Inflammatory macrophage treated with lipopolysaccharide for 4 hours (primary cell): ENCODE measurements around the gene F11.
"Not testable (repeated sequence)": the region's sequence is repeated elsewhere in the genome, so short reads cannot be mapped to it uniquely, and the experiment has no call there.

Experiments
- DNase-seq: peaks from one replicate; pipeline ENCODE4 v3.0.0-alpha.2; 2020

F11 gene

GRCh38 chr4:186265683-186266652 is at the start of gene F11:
F11 (plus strand) TSS chr4:186266189; CDS start chr4:186267137, 948 bp downstream.
- no peak for DNase-seq

- no peak for DNase-seq
Measured at GRCh38 chr4:186216465-186217024, 49.4 kb upstream of the F11 start.

DNA sequence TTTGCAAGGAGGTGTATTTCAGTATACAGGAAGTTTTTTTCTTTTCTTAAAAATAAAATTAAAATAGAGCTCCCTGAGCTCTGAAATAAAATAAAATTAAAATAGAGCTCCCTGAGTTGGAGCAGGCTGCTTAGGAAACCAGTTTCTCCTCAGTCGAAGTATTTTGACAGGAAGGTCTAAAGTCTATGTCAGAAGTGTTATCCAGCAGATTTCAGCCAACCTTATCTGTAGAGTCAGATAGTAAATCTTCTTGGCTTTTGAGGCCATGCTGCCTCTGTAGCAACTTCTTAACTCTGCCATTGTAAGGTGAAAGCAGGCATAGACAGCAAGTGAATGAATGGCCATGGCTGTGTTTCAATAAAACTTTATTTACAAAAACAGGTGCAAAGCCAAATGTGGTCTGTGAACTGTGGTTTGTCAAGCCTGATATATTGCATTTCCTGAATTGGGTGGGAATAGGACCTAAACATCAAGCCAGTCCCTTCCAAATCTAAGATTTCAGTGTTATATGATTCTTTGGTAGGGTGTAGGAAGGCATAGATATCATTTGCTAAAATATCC is 48.2 kb upstream of the F11 start:
- no peak for DNase-seq

DNA sequence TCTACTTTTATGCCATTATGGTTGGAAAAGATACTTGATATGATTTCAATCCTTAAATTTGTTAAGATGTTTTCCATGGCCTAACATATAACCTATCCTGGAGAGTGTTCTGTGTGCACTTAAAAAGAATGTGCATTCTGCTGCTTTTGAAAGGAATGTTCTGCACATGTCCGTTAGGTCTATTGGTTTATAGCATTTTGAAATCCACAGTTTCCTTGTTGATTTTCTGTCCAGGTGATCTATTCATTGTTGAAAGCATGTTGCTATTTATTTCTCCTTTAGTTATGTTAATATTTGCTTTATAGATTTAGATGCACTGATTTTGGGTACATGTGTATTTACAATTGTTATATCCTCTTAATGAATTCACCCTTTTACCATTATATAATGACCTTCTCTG is 44.4 kb upstream of the F11 start:
- DNase-seq = no peak

DNA sequence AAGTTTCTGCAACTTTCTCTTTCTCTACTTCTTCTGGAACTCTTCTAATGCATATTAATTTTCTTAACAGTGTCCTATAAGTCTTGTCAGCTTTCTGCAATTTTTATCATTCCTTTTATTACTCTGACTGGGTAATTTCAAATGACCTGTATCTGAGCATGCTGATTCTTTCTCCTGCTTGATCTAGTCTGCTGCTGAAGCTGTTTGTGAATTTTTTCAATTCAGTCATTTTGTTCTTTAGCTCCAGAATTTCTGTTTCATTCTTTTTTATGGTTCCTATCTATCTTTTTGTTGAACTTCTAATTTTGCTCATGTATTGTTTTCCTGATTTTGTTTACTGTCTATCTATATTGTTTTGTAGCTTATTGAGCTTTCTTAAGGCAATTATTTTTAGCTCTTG is 40.1 kb upstream of the F11 start:
- DNase-seq = no peak

DNA sequence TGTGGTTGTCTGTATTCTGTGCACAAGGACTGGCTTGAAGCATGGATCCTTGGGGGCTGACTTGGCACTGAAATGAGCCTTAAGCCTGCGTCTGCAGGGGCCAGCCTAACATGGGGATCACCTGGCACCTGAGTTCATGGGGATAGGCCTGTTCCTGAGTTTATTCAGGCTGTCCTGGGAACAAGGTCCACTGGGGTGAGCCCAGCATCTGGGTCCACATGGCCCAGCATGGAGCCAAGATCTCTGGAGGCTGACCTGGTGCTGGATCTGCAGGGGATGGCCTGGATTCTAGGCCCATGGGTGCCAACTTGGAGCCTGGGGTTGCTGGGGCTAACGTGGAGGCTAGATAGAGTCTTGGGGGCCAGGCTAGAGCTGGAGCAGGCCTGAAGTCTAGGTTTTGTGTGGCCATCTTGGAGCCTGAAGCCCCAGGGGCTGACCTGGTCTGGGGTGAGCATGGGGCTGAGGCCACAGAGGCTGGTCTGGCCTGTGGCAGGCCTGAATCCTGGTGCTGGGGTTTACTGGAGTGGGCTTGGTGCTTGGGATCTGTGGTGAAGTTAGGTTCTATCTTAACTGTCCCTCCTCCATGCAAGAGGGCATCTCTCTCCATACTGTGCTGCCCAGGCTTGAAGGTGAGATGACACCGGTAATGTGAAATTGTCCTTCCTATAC is 39.3 kb upstream of the F11 start:
- no peak for DNase-seq

DNA sequence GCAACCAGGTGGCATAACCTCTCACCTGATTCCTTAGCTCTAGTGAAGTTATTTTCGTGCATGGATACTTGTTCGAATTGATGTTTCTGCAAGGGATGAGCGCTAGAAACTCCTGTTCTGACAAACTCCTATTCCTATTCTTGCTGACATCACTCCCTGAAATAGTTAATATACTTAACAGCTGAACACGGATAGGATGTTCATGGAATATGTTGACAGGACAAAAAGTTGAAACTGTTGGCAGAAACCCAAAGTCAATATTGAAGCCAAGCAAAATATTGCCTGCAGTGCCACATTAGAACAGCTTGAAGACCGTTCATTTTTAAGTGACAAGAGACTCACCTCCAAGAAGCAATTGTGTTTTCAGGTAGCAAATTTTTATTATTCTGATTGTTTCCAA is 38.8 kb upstream of the F11 start, which contains the start of gene KLKB1:
Gene KLKB1, plus strand, starts transcription at position 287 of the 400 bp plus-strand sequence. CDS start 689 bp downstream, outside the sequence.
- DNase-seq = no peak

- no peak for DNase-seq
Measured at GRCh38 chr4:186227744-186228513, 38.1 kb upstream of the F11 start.

DNA sequence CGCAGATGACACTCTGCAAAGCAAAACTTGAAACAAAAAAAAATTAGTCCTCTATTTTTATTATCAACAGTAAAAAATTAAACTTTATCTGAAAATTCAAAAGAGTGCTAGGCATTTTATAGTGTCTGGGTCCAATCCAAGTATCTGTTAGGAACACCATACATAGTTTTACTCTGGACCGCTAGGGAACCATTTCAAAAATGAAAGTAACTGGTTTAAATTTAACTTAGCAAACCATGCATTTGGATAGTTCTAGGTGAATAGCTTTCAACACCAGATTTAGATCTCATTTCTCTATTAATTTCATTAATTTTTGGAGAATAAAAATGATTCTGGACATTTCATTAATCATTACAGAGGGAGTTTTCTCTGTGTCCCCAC is 37.5 kb upstream of the F11 start:
- DNase-seq = no peak

GRCh38 chr4:186234367-186234766 is 31.6 kb upstream of the F11 start:
- DNase-seq = no peak

GRCh38 chr4:186236126-186236525 is 29.9 kb upstream of the F11 start:
- no peak for DNase-seq

DNA sequence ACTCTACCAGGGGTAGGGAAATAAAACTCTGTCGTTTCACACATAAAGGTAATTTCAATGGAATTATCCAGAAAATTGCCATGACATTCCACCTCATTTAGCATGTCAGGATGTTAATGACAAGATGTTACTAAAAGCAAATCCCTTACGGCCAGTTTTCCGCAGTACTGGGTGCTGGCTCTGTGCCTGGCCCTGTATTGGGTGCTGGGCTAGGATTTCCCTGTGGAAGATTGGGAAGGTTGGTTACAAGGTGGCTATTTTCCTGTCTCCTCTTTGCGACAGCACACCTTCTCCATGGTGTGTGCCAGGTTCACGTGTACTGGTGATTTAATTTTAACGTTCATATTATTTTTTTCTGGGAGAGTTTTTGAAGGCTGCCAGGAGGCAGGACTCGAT is 25.5 kb upstream of the F11 start:
- no peak for DNase-seq

GRCh38 chr4:186240848-186241491 is 25.0 kb upstream of the F11 start:
- DNase-seq = no peak

DNA sequence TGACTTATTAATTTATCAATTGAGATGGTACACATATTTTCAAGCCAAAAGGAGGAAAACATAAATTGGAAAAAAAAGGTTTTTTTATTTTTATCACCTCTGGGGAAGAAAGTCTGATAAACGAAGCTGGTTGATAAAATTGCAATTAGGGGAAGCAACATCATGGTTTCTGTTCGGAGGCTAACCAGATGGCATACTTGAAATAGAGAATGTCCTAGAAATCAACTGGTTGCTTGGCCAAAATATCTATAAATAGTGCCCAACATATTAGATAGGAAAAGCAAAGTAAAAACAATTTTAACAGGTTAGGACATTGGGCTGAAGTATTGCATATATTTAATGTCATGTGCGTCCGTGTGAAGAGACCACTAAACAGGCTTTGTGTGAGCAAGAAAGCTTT is 24.4 kb upstream of the F11 start:
- DNase-seq = no peak

DNA sequence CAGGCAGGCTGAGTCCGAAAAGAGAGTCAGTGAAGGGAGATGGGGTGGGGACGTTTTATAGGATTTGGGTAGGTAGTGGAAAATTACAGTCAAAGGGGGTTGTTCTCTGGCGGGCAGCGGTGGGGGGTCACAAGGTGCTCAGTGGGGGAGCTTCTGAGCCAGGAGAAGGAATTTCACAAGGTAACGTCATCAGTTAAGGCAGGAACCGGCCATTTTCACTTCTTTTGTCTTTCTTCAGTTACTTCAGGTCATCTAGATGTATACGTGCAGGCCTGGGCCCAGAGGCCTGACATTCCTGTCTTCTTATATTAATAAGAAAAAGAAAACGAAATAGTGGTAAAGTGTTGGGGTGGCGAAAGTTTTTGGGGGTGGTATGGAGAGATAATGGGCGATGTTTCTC is 24.0 kb upstream of the F11 start:
- not testable (repeated sequence) for DNase-seq

- no peak for DNase-seq
Measured at GRCh38 chr4:186243331-186243730, 22.7 kb upstream of the F11 start.

DNA sequence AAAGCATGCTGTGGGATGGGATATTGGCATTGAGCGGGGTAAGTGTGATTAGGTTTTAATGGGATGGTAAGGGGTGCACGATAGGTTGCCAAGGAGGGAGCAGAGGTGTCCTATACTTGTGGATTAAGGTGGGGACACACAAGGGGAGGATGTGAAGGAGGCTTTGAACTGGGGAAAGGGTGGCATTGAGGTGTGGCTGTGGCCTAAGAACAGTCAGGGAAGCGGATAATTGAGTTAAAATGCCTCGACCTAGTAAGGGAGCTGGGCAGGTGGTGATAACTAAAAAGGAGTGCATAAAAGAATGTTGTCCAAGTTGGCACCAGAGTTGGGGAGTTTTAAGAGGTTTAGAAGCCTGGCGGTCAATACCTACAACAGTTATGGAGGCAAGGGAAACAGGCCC is 21.2 kb upstream of the F11 start:
- DNase-seq = no peak

- not testable (repeated sequence) for DNase-seq
Measured at GRCh38 chr4:186247062-186247752, 18.8 kb upstream of the F11 start.

GRCh38 chr4:186248643-186249042 is 17.3 kb upstream of the F11 start:
- DNase-seq = no peak

- no peak for DNase-seq
Measured at GRCh38 chr4:186249785-186250754, 15.9 kb upstream of the F11 start.
